K562 (cell line): ENCODE results near the gene TTC39A. TPM values are rescaled to one million over a fixed set of nuclear protein-coding genes. Genes with fewer than 3 reads are reported as not detected.

Source experiments
- BHLHE40 ChIP-seq: IDR thresholded peaks from 2 replicates; pipeline ENCODE4 v1.6.1; 2011; ENCODE audit warnings: low read length, improper control_type of control experiment
- BRD9 ChIP-seq: fragments of 450-650 bp; IDR thresholded peaks from 2 replicates; pipeline ENCODE4 v1.6.1; 2018; ENCODE audit warnings: low read depth; ENCODE audit not compliant: partially characterized antibody
- CHD1 ChIP-seq: fragments of 200-600 bp; sonication (generic); IDR thresholded peaks from one replicate; pipeline ENCODE4 v1.6.1; 2012; ENCODE audit warnings: mild to moderate bottlenecking, moderate library complexity, low read length, inconsistent platforms
- EGR1 ChIP-seq: fragments of 450-650 bp; conservative IDR thresholded peaks from 2 replicates; pipeline ENCODE4 v1.6.1; 2017; ENCODE audit warnings: mild to moderate bottlenecking
- FOXM1 ChIP-seq, 2 experiments: fragments of 450-650 bp in 1 of 2; sonication (generic) in 1 of 2; formaldehyde crosslinking in 1 of 2; IDR thresholded peaks; 2 replicates each; pipeline versions ENCODE4 v1.6.1 to v1.9.0; 2017 to 2022; ENCODE audit warnings: low read depth in 2 of 2, mild to moderate bottlenecking in 2 of 2, missing genetic modification reagents in 1 of 2, moderate library complexity in 1 of 2
- FUS ChIP-seq: fragments of 200-400 bp; formaldehyde crosslinking; optimal IDR thresholded peaks from 2 replicates; pipeline ENCODE3; 2017; ENCODE audit warnings: low read depth, low read length
- GTF2A2 ChIP-seq: IDR thresholded peaks from 2 replicates; pipeline ENCODE4 v1.6.1; 2016; ENCODE audit warnings: mild to moderate bottlenecking, missing genetic modification characterization, missing compliant biosample characterization
- HDAC6 ChIP-seq: IDR thresholded peaks from 2 replicates; pipeline ENCODE4 v1.6.1; 2012; ENCODE audit warnings: low read depth, mild to moderate bottlenecking, control low read depth, inconsistent platforms, low read length, moderate library complexity
- JUNB ChIP-seq: fragments of 450-650 bp; formaldehyde crosslinking; conservative IDR thresholded peaks from 2 replicates; pipeline ENCODE4 v1.4.0; 2020; ENCODE audit warnings: mild to moderate bottlenecking
- RBM17 ChIP-seq: fragments of 200-400 bp; formaldehyde crosslinking; IDR thresholded peaks from 2 replicates; pipeline ENCODE4 v1.6.1; 2017; ENCODE audit warnings: low read depth, mild to moderate bottlenecking, low read length, borderline replicate concordance
- TBP ChIP-seq: optimal IDR thresholded peaks from 2 replicates; pipeline ENCODE3; 2011; ENCODE audit warnings: low read depth, low read length, improper control_type of control experiment
- TRIM24 ChIP-seq, 2 experiments: fragments of 450-650 bp; IDR thresholded peaks; 2 replicates each; pipeline ENCODE4 v1.6.1; 2016
- VEZF1 ChIP-seq: fragments of 200-800 bp; sonication (Bioruptor generic); IDR thresholded peaks from 2 replicates; pipeline ENCODE4 v1.6.1; 2017; ENCODE audit warnings: missing genetic modification characterization, missing compliant biosample characterization
- ZBTB2 ChIP-seq: fragments of 450-650 bp; IDR thresholded peaks from 2 replicates; pipeline ENCODE4 v1.6.1; 2016; ENCODE audit warnings: antibody characterized with exemption
- ZNF165 ChIP-seq: fragments of 250-450 bp; sonication (Bioruptor Pico); IDR thresholded peaks from 2 replicates; pipeline ENCODE4 v1.4.0; 2020; ENCODE audit warnings: borderline replicate concordance
- ZNF23 ChIP-seq: fragments of 250-450 bp; sonication (Bioruptor Pico); IDR thresholded peaks from 2 replicates; pipeline ENCODE4 v1.4.0; 2020; ENCODE audit warnings: mild to moderate bottlenecking
- ZNF589 ChIP-seq: fragments of 200-800 bp; sonication (Bioruptor generic); IDR thresholded peaks from 2 replicates; pipeline ENCODE4 v1.6.1; 2016; ENCODE audit warnings: low read depth, missing genetic modification characterization, missing compliant biosample characterization
- polyA plus RNA-seq, 8 experiments: library from polyadenylated mRNA; depleted of rRNA in 4 of 8; stranded (reverse) in 5 of 8; unstranded in 3 of 8; fragments of >200 nt; fragmentation: Nextera tagmentation in 2 of 8; fragmentation: Illumina TruSeq in 1 of 8; extraction: Ambion mirVana in 2 of 8; extraction: Trizol in 1 of 8; gene quantifications; 2 replicates each; pipeline versions ENCODE4 v1.2.1 to v1.2.3, GENCODE V29; 2011 to 2014; ENCODE audit warnings: inconsistent platforms in 1 of 8, missing spikeins in 1 of 8
- total RNA-seq, 7 experiments: library from RNA; depleted of rRNA in 6 of 7; stranded (reverse); fragments of >200 nt in 6 of 7; fragmentation: Illumina TruSeq in 2 of 7; extraction: Trizol in 2 of 7; gene quantifications; 2 replicates each; pipeline versions ENCODE4 v1.2.1 to v1.2.3, GENCODE V29; 2011 to 2021; ENCODE audit warnings: low replicate concordance in 1 of 7
- TF ChIP-seq, protein P1 (sequence below): fragments of 250-450 bp; sonication (Bioruptor Pico); IDR thresholded peaks from 2 replicates; pipeline ENCODE4 v1.5.0; 2020; ENCODE audit warnings: mild to moderate bottlenecking
- TF ChIP-seq, protein P2 (sequence below): sonication (generic); formaldehyde crosslinking; IDR thresholded peaks from 2 replicates; pipeline ENCODE4 v1.8.1; 2023; ENCODE audit warnings: mild to moderate bottlenecking, missing genetic modification reagents

The TTC39A gene
- total and polyA plus RNA-seq, 9 of the 15 experiments (the other 6 are each of a cell fraction or from before 2014, with no cell fraction given) = 0.18 to 0.82 (median 0.35) TPM

GRCh38 chr1:51296383-51297357 lies 33.7 kb downstream of the TTC39A start (continued):
- TF ChIP-seq ZNF589 (CRISPR knock-in tag) = peak; percentile 61; the same call in 1 of the 2 replicates
- TF ChIP-seq ZNF165 (CRISPR knock-in tag) = no peak
- TF ChIP-seq RBM17 = no peak
- TF ChIP-seq TBP = no peak
- no peak for TF ChIP-seq ZBTB2
- TF ChIP-seq, protein P1, sequence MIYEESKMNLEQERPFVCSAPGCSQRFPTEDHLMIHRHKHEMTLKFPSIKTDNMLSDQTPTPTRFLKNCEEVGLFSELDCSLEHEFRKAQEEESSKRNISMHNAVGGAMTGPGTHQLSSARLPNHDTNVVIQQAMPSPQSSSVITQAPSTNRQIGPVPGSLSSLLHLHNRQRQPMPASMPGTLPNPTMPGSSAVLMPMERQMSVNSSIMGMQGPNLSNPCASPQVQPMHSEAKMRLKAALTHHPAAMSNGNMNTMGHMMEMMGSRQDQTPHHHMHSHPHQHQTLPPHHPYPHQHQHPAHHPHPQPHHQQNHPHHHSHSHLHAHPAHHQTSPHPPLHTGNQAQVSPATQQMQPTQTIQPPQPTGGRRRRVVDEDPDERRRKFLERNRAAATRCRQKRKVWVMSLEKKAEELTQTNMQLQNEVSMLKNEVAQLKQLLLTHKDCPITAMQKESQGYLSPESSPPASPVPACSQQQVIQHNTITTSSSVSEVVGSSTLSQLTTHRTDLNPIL (CRISPR knock-in tag) = no peak
- TF ChIP-seq JUNB = no peak
- no peak for TF ChIP-seq FUS
- no peak for TF ChIP-seq EGR1
- TF ChIP-seq BHLHE40 = peak; percentile 45; the same call in 1 of the 2 replicates
- TF ChIP-seq BRD9 = no peak
- no peak for TF ChIP-seq CHD1
- TF ChIP-seq, protein P2, sequence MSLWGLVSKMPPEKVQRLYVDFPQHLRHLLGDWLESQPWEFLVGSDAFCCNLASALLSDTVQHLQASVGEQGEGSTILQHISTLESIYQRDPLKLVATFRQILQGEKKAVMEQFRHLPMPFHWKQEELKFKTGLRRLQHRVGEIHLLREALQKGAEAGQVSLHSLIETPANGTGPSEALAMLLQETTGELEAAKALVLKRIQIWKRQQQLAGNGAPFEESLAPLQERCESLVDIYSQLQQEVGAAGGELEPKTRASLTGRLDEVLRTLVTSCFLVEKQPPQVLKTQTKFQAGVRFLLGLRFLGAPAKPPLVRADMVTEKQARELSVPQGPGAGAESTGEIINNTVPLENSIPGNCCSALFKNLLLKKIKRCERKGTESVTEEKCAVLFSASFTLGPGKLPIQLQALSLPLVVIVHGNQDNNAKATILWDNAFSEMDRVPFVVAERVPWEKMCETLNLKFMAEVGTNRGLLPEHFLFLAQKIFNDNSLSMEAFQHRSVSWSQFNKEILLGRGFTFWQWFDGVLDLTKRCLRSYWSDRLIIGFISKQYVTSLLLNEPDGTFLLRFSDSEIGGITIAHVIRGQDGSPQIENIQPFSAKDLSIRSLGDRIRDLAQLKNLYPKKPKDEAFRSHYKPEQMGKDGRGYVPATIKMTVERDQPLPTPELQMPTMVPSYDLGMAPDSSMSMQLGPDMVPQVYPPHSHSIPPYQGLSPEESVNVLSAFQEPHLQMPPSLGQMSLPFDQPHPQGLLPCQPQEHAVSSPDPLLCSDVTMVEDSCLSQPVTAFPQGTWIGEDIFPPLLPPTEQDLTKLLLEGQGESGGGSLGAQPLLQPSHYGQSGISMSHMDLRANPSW (CRISPR knock-in tag) = no peak
- TF ChIP-seq FOXM1 (IDR thresholded peaks at IDR 0.05; ENCODE audit: low read depth) = no peak
- no peak for TF ChIP-seq FOXM1 (CRISPR knock-in tag; IDR thresholded peaks at IDR 0.05; ENCODE audit: low read depth)
- TF ChIP-seq HDAC6 = no peak
- TF ChIP-seq VEZF1 (CRISPR knock-in tag) = peak; percentile 47; the same call in 1 of the 2 replicates
- TF ChIP-seq ZNF23 (CRISPR knock-in tag) = no peak
- peak in 1 of 2 experiments; percentile 52; a peak in 2 of 4 replicates for TF ChIP-seq TRIM24 (IDR thresholded peaks at IDR 0.05)
- no peak for TF ChIP-seq GTF2A2 (tag)
